Pulmonary artery endothelial cell (primary cell): ENCODE results near the gene SLC12A9. TPM values are rescaled to one million over a fixed set of nuclear protein-coding genes. Genes with fewer than 3 reads are reported as not detected.

ENCODE experiments used
- DNase-seq: peaks from one replicate; pipeline ENCODE4 v3.0.0-alpha.2; 2011; ENCODE audit warnings: low read depth, low spot score
- total RNA-seq: library from RNA; depleted of rRNA; stranded (reverse); fragments of >200 nt; gene quantifications from 2 replicates; pipeline ENCODE4 v1.2.3, GENCODE V29; 2014

The SLC12A9 gene
- total RNA-seq, 1 donor from 2014 or later: 30.9 TPM

GRCh38 chr7:100860702-100861615, 8.4 kb downstream of the SLC12A9 start:
- no peak for DNase-seq

GRCh38 chr7:100861616-100861985, 9.1 kb downstream of the SLC12A9 start:
- no peak for DNase-seq

- peak; percentile 24 for DNase-seq
Observed at GRCh38 chr7:100863406-100863950, 11.0 kb downstream of the SLC12A9 start.

GRCh38 chr7:100864263-100864845, 11.8 kb downstream of the SLC12A9 start:
- DNase-seq: no peak

GRCh38 chr7:100865372-100865911, 12.9 kb downstream of the SLC12A9 start:
- no peak for DNase-seq

GRCh38 chr7:100865938-100866728, 13.6 kb downstream of the SLC12A9 start:
- DNase-seq: no peak

- no peak for DNase-seq
Observed at GRCh38 chr7:100866729-100867039, 14.2 kb downstream of the SLC12A9 start.

- no peak for DNase-seq
Observed at GRCh38 chr7:100867040-100867775, 14.7 kb downstream of the SLC12A9 start, which contains the start of gene TRIP6. Gene TRIP6 (plus strand): TSS chr7:100867387. CDS start chr7:100867498, 111 bp downstream.

GRCh38 chr7:100867776-100868485, 15.4 kb downstream of the SLC12A9 start:
- DNase-seq: no peak

- DNase-seq: no peak
Observed at GRCh38 chr7:100873599-100874299, 21.2 kb downstream of the SLC12A9 start.

GRCh38 chr7:100874300-100874576, 21.7 kb downstream of the SLC12A9 start:
- no peak for DNase-seq

GRCh38 chr7:100874577-100875355, 22.3 kb downstream of the SLC12A9 start, which contains the start of gene SRRT:
Gene SRRT (plus strand): TSS chr7:100875103. CDS start chr7:100875591, 488 bp downstream.
- DNase-seq: peak; percentile 92

- DNase-seq: no peak
Observed at GRCh38 chr7:100875356-100875751, 22.8 kb downstream of the SLC12A9 start.

- DNase-seq: no peak
Observed at GRCh38 chr7:100878013-100878412, 25.5 kb downstream of the SLC12A9 start.

GRCh38 chr7:100878685-100879084, 26.2 kb downstream of the SLC12A9 start:
- DNase-seq: no peak

- DNase-seq: no peak
Observed at GRCh38 chr7:100879685-100880261, 27.3 kb downstream of the SLC12A9 start.

GRCh38 chr7:100880645-100881044, 28.1 kb downstream of the SLC12A9 start:
- no peak for DNase-seq

- DNase-seq: no peak
Observed at GRCh38 chr7:100881136-100881535, 28.6 kb downstream of the SLC12A9 start.
